ENCODE data around the gene HASPIN.
"Not testable (repeated sequence)": the region's sequence is repeated elsewhere in the genome, so short reads cannot be mapped to it uniquely, and the experiment has no call there.

The HASPIN gene

DNA sequence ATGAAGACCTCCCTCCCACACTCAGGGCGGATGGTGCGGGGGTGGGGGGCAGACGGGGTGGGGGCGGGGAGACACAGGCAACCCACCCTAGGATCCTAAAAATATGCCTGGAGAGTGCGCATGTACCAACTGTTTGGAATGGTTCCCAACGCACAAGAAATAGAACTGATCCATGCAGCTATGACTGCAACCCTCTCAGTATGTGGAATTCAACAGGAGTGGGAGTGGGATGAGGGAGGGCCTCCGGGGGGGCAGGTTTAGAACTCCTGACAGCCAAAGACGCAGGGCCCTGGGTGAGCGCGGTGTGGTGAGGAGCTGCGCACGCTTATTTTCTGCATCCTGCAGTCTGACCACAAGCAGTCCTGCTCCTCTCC, 26.6 kb upstream of the HASPIN start:
- DNase-seq (ENCODE audit: low spot score), result no peak

DNA sequence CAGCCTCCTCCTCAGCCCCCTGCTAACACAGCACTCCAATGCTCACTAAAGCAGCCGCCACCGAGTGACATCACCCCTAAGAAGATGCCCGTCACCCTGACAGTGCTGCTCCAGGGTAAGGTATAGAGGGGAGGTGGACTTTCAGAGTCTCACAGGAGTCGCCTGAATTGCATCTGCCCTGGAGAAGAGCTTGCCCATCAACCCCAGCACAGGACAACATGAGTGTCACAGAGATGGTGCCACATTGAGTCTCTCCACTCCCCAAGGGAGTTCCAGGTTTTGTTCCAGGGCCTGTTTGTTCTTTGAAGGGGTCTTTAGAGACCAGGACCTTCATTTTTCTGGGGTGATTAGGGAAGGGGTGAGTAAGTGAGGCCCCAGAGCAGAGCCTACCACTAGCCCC, 25.6 kb upstream of the HASPIN start:
- DNase-seq (ENCODE audit: low spot score), result no peak

DNA sequence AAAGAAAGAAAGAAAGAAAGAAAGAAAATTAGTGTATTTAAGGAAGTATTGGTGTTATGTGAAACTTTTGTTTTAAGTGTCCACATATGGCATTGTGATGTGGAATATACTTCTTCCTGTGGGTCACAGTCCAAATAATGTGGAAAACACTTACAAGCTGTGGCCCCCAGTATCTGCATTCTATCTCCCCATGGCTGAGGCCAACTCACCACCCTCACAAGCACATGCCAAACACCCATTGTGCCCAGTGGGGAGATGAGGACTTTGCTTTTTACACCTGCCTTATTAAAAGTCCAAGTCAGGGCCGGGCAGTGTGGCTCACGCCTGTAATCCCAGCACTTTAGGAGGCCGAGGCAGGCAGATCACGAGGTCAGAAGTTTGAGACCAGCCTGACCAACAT, 23.8 kb upstream of the HASPIN start:
- DNase-seq (ENCODE audit: low spot score), result no peak

DNA sequence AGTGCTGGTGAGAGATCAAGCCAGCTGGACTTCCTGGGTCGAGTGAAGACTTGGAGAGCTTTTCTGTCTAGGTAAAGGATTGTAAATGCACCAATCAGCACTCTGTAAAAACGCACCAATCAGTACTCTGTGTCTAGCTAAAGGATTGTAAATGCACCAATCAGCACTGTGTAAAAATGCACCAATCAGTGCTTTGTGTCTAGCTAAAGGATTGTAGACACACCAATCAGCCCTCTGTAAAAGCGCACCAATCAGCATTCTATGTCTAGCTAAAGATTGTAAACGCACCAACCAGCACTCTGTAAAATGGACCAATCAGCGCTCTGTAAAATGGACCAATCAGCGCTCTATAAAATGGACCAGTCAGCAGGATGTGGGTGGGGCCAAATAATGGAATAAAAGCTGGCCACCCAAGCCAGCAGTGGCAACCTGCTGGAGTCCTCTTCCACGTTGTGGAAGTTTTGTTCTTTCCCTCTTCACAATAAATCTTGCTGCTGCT, 21.6 kb upstream of the HASPIN start:
- DNase-seq (ENCODE audit: low spot score), result not testable (repeated sequence)

DNA sequence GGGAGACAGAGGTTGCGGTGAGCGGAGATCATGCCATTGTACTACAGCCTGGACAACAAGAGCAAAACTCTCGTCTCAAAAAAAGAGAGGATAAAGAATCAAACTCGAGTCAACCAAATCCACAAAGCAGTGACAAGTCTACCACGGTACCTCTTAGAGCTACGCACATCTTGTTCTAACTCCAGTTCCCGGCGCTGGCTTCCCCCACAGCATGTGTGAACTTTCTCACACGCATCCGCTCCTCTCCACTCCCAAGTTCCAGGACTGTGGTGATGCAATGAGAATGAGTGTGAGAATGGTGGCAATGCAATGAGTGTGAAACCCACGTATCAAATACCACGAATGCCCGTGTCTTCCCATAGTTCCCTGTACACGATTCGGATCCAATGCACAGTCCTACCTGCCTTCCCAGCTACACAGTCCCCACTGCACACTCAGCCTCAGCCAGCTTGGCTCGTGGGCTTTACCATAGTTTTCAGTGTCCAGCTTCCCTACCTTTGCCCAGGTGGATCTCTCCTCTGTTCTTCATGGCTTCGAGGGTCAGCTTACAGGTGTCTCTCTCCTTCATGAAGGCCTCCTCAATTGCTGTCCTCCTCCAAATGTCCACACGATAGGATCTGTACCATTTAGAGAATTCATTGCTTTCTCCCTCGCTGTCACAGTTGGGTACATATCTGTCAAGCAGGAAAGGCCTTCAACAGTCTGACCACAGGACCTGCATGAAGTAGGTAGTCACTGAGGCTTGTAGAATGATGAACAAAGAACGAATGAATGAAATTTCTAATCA, 18.6 kb upstream of the HASPIN start:
- DNase-seq (ENCODE audit: low spot score), result no peak

DNA sequence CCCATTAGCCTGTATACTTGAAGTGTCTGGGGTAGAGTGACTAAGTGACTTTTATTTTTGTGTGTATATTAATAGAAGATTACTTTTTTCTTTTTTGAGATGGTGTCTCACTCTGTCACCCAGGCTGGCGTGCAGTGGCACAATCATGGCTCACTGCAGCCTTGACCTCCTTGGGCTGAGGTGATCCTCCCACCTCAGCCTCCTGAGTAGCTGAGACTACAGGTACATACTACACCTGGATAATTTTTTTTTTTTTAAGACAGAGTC, 18.1 kb upstream of the HASPIN start:
- not testable (repeated sequence) for DNase-seq (ENCODE audit: low spot score)

DNA sequence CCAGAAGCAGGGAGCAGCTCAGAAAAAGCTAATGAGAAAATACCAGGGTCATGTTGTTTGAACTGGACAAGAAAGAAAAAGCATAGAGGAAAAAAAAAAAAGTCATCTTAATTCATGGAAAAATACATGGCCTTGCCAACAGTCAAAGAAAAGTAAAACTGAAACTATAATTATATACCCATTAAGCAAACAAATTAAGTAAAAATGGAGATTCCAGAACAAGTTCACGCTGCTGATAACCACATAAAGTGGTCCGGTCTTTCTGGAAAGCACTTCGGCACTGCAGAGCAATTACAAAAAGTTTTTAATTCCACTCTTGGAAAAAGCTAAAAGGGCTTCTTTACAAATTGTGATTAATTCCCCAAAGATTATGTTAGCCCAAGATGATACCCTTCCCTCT, 15.3 kb upstream of the HASPIN start:
- no peak for DNase-seq (ENCODE audit: low spot score)

DNA sequence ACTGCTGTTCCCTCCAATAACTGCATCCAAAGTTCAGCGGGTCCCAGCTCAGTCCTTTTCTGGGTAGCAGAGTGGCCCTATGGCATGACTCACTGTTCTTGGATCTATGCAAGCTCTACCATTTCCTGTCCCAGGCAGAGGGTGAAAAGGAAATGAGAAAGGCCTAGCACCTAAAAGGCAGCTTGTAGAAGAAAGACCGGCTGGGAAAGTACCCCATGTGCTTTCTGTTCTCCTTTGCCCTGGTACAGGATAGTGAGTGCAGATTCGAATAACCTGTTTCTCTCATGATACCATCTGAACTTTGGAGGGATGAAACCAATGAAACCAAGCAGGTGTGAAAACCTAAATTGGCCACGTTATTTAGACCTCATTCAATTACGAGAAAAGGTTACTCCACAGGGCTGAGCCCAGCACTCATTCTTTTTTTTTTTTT, 12.7 kb upstream of the HASPIN start:
- no peak for DNase-seq (ENCODE audit: low spot score)

DNA sequence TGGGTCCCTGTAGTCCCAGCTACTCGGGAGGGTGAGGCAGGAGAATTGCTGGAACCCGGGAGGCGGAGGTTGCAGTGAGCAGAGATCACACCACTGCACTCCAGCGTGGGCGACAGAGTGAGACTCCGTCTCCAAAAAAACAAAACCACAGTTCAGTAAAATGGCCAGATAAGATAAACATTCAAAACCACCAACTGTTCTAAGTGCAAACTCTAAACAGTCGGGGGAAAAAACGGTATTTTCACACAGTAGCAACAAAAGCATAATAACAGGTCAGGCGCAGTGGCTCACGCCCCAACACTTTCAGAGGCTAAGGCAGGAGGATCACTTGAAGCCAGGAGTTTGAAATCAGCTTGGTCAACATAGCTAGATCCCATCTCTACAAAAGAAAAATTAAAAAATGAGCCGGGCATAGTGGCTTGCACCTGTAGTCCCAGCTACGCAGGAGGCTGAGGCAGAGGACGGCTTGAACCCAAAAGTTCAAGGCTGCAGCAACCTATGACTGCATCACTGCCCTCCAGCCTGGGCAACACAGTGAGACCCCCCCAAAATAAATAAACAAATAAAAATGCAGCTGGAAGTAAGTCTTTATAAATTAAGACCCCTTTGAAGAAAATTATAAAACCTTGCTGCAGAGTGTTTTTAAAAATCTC, 10.8 kb upstream of the HASPIN start:
- DNase-seq (ENCODE audit: low spot score), result no peak

DNA sequence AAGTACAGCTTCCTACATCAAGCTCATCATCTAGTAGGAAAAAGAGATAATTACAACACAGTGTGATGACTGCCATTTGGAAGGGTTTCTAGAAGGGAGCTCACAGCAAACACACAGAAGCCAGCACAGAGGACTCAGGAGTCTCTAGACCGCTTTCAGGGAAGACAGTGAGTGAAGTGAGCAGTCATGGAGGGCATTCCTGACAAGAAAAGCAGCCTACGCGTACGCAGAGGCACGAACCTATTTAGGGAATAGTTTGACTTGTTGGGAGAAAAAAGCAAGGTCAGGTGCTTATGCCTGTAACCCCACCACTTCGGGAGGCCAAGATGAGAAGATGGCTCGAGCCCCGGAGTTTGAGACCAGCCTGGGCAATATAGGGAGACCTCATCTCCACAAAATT, 8.4 kb upstream of the HASPIN start:
- no peak for DNase-seq (ENCODE audit: low spot score)

DNA sequence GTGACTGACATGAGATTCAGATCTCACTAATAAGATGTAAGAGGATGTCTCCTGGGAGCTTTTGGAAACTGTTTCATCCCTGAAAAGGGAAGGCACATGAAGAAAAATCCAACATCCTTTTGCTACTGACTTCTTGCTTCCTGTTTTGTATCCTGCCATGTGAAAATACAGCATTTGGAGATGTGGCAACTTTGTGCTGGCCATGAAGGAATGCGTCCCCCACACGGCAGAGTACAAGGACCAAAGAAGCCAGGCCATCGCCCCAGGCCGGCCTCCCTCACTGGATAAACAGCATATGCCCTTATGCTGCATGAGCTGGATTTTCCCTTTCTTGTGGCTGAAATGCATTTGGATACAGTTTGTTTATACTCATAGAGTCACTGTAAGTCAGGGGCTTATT, 5.5 kb upstream of the HASPIN start:
- no peak for DNase-seq (ENCODE audit: low spot score)

DNA sequence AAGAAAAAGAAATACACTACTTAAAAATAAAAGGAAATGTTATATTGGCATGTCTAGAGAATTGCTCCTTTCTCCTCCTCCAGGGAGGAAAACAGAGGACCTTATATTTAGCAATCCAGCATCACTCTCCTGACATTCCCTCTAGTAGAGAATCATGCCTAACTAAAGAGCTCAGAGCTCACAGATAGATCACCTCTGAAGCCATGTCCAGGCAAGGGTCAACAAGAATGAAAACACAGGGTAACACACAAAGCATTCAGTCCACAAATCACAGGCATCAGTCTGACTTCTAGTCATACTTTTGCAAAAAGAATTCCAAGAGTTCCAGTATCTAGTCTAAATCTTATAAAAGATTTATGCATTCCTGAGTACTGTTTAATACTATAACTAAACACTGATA, 4.4 kb upstream of the HASPIN start:
- DNase-seq (ENCODE audit: low spot score), result no peak

DNA sequence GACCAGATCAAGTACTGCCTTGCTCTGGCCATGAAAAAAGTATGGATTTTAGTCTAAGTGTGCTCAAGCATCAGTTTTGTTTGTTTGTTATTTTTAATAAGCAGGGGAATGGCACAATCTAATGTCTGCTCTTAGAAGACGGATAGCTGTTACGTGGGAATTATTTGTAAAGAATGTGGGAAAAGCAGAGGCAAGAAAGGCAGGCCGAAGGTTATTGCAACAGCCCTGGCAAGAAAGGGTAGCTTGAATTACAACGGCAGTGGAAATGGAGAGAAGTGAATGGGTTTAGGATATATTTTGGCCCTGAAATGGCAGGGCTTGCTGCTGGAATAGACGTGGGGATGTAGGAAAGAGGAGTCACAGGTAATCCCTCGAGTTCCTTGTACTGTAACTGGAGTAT, 987 bp upstream of the HASPIN start:
- peak; percentile 16 for DNase-seq (ENCODE audit: low spot score)

DNA sequence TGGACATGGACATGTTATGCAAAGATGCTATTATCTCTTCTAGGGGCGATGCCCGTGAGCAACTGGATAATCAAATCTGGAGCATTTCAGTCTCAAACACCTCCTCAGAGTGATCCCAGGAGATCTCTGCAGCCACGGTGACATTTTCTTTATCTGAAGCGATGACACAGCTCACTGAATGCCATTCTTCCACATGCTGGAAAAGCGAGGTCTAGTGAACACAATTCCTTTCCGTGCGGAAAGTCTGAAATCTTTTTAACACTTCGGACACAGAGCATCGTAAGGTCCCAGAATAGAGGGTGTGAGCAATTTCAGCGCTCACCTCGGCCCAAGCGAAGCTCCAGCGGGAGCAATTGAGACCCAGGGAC, 531 bp upstream of the HASPIN start:
- no peak for DNase-seq (ENCODE audit: low spot score)

DNA sequence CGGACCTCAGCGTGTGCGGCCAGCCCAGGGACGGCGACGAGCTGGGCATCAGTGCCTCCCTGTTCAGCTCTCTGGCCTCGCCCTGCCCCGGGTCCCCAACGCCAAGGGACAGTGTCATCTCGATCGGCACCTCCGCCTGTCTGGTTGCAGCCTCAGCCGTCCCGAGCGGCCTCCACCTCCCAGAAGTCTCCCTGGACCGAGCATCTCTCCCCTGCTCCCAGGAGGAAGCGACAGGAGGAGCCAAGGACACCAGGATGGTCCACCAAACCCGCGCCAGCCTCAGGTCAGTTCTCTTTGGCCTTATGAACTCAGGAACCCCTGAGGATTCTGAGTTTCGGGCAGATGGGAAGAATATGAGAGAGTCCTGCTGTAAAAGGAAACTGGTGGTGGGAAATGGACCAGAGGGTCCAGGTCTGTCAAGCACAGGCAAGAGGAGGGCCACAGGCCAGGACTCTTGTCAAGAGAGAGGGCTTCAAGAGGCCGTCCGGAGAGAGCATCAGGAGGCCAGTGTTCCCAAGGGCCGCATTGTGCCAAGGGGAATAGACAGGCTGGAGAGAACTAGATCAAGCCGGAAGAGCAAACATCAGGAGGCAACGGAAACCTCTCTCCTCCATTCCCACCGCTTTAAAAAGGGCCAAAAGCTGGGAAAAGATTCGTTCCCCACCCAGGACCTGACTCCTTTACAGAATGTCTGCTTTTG, 825 bp downstream of the HASPIN start:
- DNase-seq (ENCODE audit: low spot score), result no peak

DNA sequence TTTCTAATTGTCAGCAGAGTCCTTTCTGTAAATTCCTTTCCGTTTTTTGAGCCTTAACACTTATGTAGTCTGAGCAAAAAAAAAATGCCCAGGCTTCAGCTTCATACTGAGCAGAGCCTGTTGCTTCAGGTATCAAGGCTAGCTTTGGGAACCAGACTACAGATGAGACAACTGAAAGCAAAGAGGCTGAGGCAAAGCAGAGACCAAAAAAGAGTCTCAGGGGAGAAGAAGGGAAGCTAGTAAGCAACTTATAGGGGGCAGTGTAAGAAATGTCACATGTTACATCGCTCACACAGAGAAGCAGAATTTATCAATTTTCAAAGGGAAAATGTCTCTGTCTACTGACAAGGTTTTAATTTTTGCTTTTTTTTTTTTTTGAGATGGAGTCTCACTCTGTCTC, 3.3 kb downstream of the HASPIN start:
- no peak for DNase-seq (ENCODE audit: low spot score)

DNA sequence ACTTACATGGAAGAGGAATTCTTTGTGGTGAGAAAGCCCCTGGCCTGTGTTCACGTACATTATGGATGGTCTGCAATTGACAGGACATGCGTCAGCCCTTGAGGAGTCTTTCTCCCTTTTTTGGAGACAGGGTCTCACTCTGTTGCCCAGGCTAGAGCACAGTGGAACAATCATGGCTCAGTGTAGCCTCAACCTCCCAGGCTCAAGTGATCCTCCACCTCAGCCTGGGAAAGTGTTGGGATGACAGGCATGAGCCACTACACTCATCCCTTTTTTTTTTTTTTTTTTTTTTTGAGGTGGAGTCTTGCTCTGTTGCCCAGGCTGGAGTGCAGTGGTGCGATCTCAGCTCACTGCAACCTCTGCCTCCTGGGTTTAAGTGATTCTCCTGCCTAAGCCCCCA, 4.4 kb downstream of the HASPIN start:
- not testable (repeated sequence) for DNase-seq (ENCODE audit: low spot score)

DNA sequence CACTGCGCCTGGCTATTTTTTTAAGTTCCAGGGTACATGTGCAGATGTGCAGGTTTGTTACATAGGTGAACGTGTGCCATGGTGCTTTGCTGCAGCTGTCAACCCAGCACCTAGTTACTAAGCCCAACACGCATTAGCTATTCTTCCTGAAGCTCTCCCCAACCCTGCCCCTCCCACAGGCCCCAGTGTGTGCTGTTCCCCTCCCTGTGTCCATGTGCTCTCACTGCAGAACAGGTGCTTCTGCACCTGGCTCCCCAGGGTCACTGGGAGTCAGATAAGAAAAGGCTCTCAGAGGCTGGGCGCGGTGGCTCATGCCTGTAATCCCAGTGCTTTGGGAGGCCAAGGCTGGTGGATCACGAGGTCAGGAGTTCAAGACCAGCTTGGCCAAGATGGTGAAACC, 6.2 kb downstream of the HASPIN start:
- DNase-seq (ENCODE audit: low spot score), result no peak

DNA sequence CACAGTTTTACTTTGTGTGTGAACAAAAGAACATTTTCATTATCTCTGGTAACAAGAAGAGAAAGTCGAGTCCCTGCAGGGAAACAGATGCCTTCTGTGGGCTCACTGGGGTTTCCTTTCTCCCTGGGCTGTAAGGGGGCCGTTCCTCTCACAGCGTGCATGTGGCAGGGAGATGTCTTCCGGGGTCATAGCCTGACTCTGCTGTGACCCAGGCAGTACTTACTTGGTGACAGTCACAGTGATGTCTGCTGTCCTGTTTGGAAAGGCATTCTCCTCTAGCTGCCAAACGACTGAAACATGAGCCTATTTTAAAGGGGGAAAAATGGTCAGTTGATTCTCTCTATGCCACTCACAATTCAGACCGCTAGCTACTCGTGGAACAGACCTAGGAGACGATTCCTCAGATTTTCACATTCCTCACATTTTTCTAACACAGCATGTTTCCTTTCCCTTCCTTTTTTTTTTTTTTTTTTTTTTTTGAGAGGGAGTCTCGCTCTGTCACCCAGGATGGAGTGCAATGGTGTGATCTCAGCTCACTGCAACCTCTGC, 7.3 kb downstream of the HASPIN start:
- DNase-seq (ENCODE audit: low spot score), result no peak

DNA sequence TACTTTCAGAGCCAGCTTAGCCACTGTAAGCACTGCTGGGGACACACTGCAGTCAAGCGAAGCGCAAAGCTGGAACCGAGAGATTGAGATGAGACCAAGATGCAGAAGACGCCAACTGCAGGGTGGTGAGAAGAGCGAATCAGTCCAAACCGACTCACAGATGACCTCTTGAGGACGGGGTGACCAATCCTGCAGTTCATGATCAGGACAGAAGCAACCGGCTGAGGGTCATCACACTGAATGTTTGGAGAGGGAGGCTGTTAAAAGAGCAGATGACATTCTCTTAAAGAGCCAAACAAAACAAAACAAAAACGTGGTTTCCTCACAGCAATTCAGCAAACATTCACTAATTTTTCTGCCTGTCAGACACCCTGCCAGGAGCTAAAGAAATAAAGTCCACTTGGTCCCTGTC, 8.5 kb downstream of the HASPIN start:
- DNase-seq (ENCODE audit: low spot score), result peak; percentile 19

DNA sequence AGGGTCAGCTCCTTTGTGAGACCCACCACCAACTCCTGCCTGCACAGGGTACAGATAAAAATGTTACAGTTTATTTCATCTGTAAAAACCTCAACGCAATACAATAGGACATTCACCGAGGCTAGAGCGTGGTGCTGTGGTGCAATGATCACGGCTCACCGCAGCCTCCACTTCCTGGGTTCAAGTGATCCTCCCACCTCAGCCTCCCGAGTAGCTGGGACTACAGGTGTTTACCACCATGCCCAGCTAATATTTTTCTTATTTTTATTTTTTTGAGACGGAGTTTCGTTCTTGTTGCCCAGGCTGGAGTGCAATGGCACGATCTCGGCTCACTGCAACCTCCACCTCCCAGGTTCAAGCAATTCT, 11.2 kb downstream of the HASPIN start:
- DNase-seq (ENCODE audit: low spot score), result not testable (repeated sequence)

DNA sequence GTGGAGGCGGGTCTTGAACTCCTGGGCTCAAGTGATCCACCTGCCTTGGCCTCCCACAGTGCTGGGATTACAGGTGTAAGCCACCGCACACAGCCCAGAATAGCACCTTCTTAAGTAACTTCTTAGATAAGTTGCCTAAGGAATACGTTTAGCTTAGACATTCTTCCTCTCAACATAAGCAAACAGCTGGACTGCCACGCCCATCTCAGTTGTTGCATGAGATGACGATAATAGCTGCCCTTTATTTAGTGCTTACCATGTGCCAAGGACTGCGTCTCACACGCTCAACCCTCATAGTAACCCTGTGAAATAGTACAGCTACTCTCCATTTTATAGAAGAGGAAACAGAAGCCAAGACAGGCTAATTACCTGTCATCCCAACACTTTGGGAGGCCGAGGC, 11.8 kb downstream of the HASPIN start:
- no peak for DNase-seq (ENCODE audit: low spot score)

Measured in cerebellar cortex (tissue), 1 donor.